ENCODE measurements around the gene ANKRD13D. TPM values are rescaled to one million over a fixed set of nuclear protein-coding genes. Genes with fewer than 3 reads are reported as not detected.
"Not testable (repeated sequence)": the region's sequence is repeated elsewhere in the genome, so short reads cannot be mapped to it uniquely, and the experiment has no call there.

Gene ANKRD13D
- total and polyA plus RNA-seq, 9 donors: 16.2 to 35.5 (median 30.6) TPM

GRCh38 chr11:67260885-67261639 is 28.0 kb upstream of the ANKRD13D start:
- not testable (repeated sequence) for H3K27ac ChIP-seq (ENCODE audit: low read length); H3K9me3 ChIP-seq (replicated peaks; ENCODE audit: control insufficient read depth, low read depth, low read length); H3K27me3 ChIP-seq (ENCODE audit: control insufficient read depth, insufficient read depth, low read length)
- H3K36me3 ChIP-seq (ENCODE audit: control insufficient read depth, insufficient read depth, low read length): peaks cover 18% of the 10 kb centered on the region
- H3K4me1 ChIP-seq (ENCODE audit: control insufficient read depth, insufficient read depth, low read length): peaks cover 29% of the 10 kb centered on the region
- peak; percentile 60 for DNase-seq
- H3K4me3 ChIP-seq (ENCODE audit: low read length): peak overlapping the region; percentile 24
- 17% methylated on average over 32 of the region's 50 CpGs for WGBS (ENCODE audit: insufficient coverage)

- Histone ChIP-seq H3K36me3 (ENCODE audit: control insufficient read depth, insufficient read depth, low read length) (peaks cover 13% of the 10 kb centered on the region), H3K9me3 (replicated peaks; ENCODE audit: control insufficient read depth, low read depth, low read length) (no peaks in the 10 kb centered on the region), H3K27ac (ENCODE audit: low read length) (no peak overlapping the region), H3K4me3 (ENCODE audit: low read length) (no peak overlapping the region), H3K27me3 (ENCODE audit: control insufficient read depth, insufficient read depth, low read length) (no peaks in the 10 kb centered on the region), H3K4me1 (ENCODE audit: control insufficient read depth, insufficient read depth, low read length) (peaks cover 29% of the 10 kb centered on the region)
- 7% methylated on average over 16 of the region's 18 CpGs for WGBS (ENCODE audit: insufficient coverage)
- DNase-seq: no peak
These were observed 27.5 kb upstream of the ANKRD13D start for GRCh38 chr11:67261640-67261945.

- Histone ChIP-seq H3K9me3 (replicated peaks; ENCODE audit: control insufficient read depth, low read depth, low read length) (no peaks in the 10 kb centered on the region), H3K36me3 (ENCODE audit: control insufficient read depth, insufficient read depth, low read length) (peaks cover 8% of the 10 kb centered on the region), H3K4me3 (ENCODE audit: low read length) (no peak overlapping the region), H3K4me1 (ENCODE audit: control insufficient read depth, insufficient read depth, low read length) (peaks cover 31% of the 10 kb centered on the region), H3K27ac (ENCODE audit: low read length) (no peak overlapping the region), H3K27me3 (ENCODE audit: control insufficient read depth, insufficient read depth, low read length) (no peaks in the 10 kb centered on the region)
- no peak for DNase-seq
- 45% methylated on average over 15 of the region's 18 CpGs for WGBS (ENCODE audit: insufficient coverage)
These were observed 27.0 kb upstream of the ANKRD13D start for GRCh38 chr11:67261946-67262681.

GRCh38 chr11:67262731-67263675 is 26.1 kb upstream of the ANKRD13D start:
- H3K4me3 ChIP-seq (ENCODE audit: low read length): no peak overlapping the region
- no peaks in the 10 kb centered on the region for H3K27me3 ChIP-seq (ENCODE audit: control insufficient read depth, insufficient read depth, low read length)
- 37% methylated on average over 17 of the region's 22 CpGs for WGBS (ENCODE audit: insufficient coverage)
- H3K9me3 ChIP-seq (replicated peaks; ENCODE audit: control insufficient read depth, low read depth, low read length): no peaks in the 10 kb centered on the region
- peak; percentile 87 for DNase-seq
- H3K27ac ChIP-seq (ENCODE audit: low read length): peak overlapping the region; percentile 55
- H3K4me1 ChIP-seq (ENCODE audit: control insufficient read depth, insufficient read depth, low read length): peaks cover 40% of the 10 kb centered on the region
- peaks cover 10% of the 10 kb centered on the region for H3K36me3 ChIP-seq (ENCODE audit: control insufficient read depth, insufficient read depth, low read length)

- peaks cover 52% of the 10 kb centered on the region for H3K4me1 ChIP-seq (ENCODE audit: control insufficient read depth, insufficient read depth, low read length)
These were observed 24.8 kb upstream of the ANKRD13D start for GRCh38 chr11:67264260-67264659.

GRCh38 chr11:67264877-67265632 is 24.0 kb upstream of the ANKRD13D start:
- H3K9me3 ChIP-seq (replicated peaks; ENCODE audit: control insufficient read depth, low read depth, low read length): no peaks in the 10 kb centered on the region
- no peak for DNase-seq
- H3K36me3 ChIP-seq (ENCODE audit: control insufficient read depth, insufficient read depth, low read length): peaks cover 23% of the 10 kb centered on the region
- 91% methylated on average over 6 of the region's 7 CpGs for WGBS (ENCODE audit: insufficient coverage)
- H3K4me1 ChIP-seq (ENCODE audit: control insufficient read depth, insufficient read depth, low read length): peaks cover 60% of the 10 kb centered on the region
- H3K4me3 ChIP-seq (ENCODE audit: low read length): no peak overlapping the region
- no peaks in the 10 kb centered on the region for H3K27me3 ChIP-seq (ENCODE audit: control insufficient read depth, insufficient read depth, low read length)
- no peak overlapping the region for H3K27ac ChIP-seq (ENCODE audit: low read length)

More at GRCh38 chr11:67264260-67264659, 24.8 kb upstream of the ANKRD13D start:
- no peak for DNase-seq
- WGBS (ENCODE audit: insufficient coverage): 100% methylated on average over 5 of the region's 5 CpGs
- Histone ChIP-seq H3K9me3 (replicated peaks; ENCODE audit: control insufficient read depth, low read depth, low read length) (no peaks in the 10 kb centered on the region), H3K27me3 (ENCODE audit: control insufficient read depth, insufficient read depth, low read length) (no peaks in the 10 kb centered on the region), H3K36me3 (ENCODE audit: control insufficient read depth, insufficient read depth, low read length) (peaks cover 17% of the 10 kb centered on the region), H3K4me3 (ENCODE audit: low read length) (no peak overlapping the region), H3K27ac (ENCODE audit: low read length) (no peak overlapping the region)

GRCh38 chr11:67265633-67266448 is 23.3 kb upstream of the ANKRD13D start:
- Histone ChIP-seq H3K27ac (ENCODE audit: low read length) (peak overlapping the region; percentile 55), H3K27me3 (ENCODE audit: control insufficient read depth, insufficient read depth, low read length) (no peaks in the 10 kb centered on the region), H3K4me3 (ENCODE audit: low read length) (peak overlapping the region; percentile 28), H3K36me3 (ENCODE audit: control insufficient read depth, insufficient read depth, low read length) (peaks cover 23% of the 10 kb centered on the region), H3K9me3 (replicated peaks; ENCODE audit: control insufficient read depth, low read depth, low read length) (no peaks in the 10 kb centered on the region), H3K4me1 (ENCODE audit: control insufficient read depth, insufficient read depth, low read length) (peaks cover 68% of the 10 kb centered on the region)
- 11% methylated on average over 53 of the region's 54 CpGs for WGBS (ENCODE audit: insufficient coverage)
- peak; percentile 84 for DNase-seq

- DNase-seq: peak; percentile 66
- Histone ChIP-seq H3K36me3 (ENCODE audit: control insufficient read depth, insufficient read depth, low read length) (peaks cover 27% of the 10 kb centered on the region), H3K27ac (ENCODE audit: low read length) (peak within 1 kb of the TSS; percentile 55), H3K4me1 (ENCODE audit: control insufficient read depth, insufficient read depth, low read length) (peaks cover 70% of the 10 kb centered on the region), H3K4me3 (ENCODE audit: low read length) (peak within 1 kb of the TSS; percentile 84), H3K9me3 (replicated peaks; ENCODE audit: control insufficient read depth, low read depth, low read length) (no peaks in the 10 kb centered on the region), H3K27me3 (ENCODE audit: control insufficient read depth, insufficient read depth, low read length) (no peaks in the 10 kb centered on the region)
- WGBS (ENCODE audit: insufficient coverage): under 1% methylated on average over 103 of the region's 103 CpGs
These were observed 22.5 kb upstream of the ANKRD13D start, which contains the start of gene GRK2 for GRCh38 chr11:67266449-67267187. Gene GRK2 (plus strand): TSS chr11:67266473. CDS start chr11:67266700, 227 bp downstream.
